H1 (cell line): ENCODE measurements around the gene ADRA2A. TPM values are rescaled to one million over a fixed set of nuclear protein-coding genes. Genes with fewer than 3 reads are reported as not detected.

ENCODE experiments used
- CTCF ChIA-PET: fragments of 300-600 bp; sonication (Branson Sonifier 250); formaldehyde crosslinking; loops from one replicate; lab custom pipeline; 2021; ENCODE audit not compliant: partially characterized antibody; lab: Charles Lee
- POLR2A ChIA-PET: fragments of 300-600 bp; sonication (Branson Sonifier 250); formaldehyde crosslinking; loops from one replicate; lab custom pipeline; 2021; ENCODE audit warnings: inconsistent platforms; ENCODE audit not compliant: partially characterized antibody; lab: Charles Lee
- DNase-seq, 2 experiments: peaks; one replicate each; pipeline versions ENCODE4 v3.0.0 to v3.0.0-alpha.2; 2010 to 2022; ENCODE audit warnings: low spot score in 2 of 2, low read depth in 1 of 2, mixed read lengths in 1 of 2
- FAIRE-seq: peaks from 2 replicates; lab custom pipeline; 2011; peaks lifted over from hg19 to GRCh38; lab: Jason Lieb, UNC
- H2AFZ ChIP-seq: 2 replicates; pipeline ENCODE4 v1.8.1; 2012; ENCODE audit warnings: low read length, inconsistent platforms
- H2AK5ac ChIP-seq: 2 replicates; pipeline ENCODE4 v1.6.1; 2013; ENCODE audit warnings: low read depth, low read length
- H2BK120ac ChIP-seq: replicated peaks from 2 replicates; pipeline ENCODE3; 2013; ENCODE audit warnings: low read depth, low read length, inconsistent platforms
- H2BK12ac ChIP-seq: 2 replicates; pipeline ENCODE4 v1.6.1; 2013; ENCODE audit warnings: low read depth, low read length
- H2BK15ac ChIP-seq: 2 replicates; pipeline ENCODE4 v1.6.1; 2013; ENCODE audit warnings: low read length
- H2BK20ac ChIP-seq: 2 replicates; pipeline ENCODE4 v1.6.1; 2013; ENCODE audit warnings: low read length
- H2BK5ac ChIP-seq: 2 replicates; pipeline ENCODE4 v1.6.1; 2013; ENCODE audit warnings: low read depth, low read length
- H3K14ac ChIP-seq: 2 replicates; pipeline ENCODE4 v1.6.1; 2013; ENCODE audit warnings: inconsistent platforms; ENCODE audit not compliant: insufficient read length
- H3K18ac ChIP-seq: 2 replicates; pipeline ENCODE4 v1.6.1; 2013; ENCODE audit warnings: low read length; ENCODE audit errors: extremely low read depth
- H3K23ac ChIP-seq: 2 replicates; pipeline ENCODE4 v1.6.1; 2013; ENCODE audit warnings: inconsistent platforms; ENCODE audit not compliant: insufficient read length
- H3K23me2 ChIP-seq: 2 replicates; pipeline ENCODE4 v1.6.1; 2013; ENCODE audit warnings: low read depth, low read length
- H3K27ac ChIP-seq: 2 replicates; pipeline ENCODE4 v1.6.1; 2011; ENCODE audit warnings: low read depth, low read length, inconsistent platforms
- H3K27me3 ChIP-seq, 4 experiments: replicated peaks in 1 of 4; 1 replicate in 1 of 4; 2 replicates in 3 of 4; pipeline versions ENCODE4 v1.6.1 to v1.8.1; 2011 to 2013; ENCODE audit warnings: low read length in 3 of 4, mild to moderate bottlenecking in 3 of 4, inconsistent platforms in 2 of 4, mixed read lengths in 2 of 4, moderate library complexity in 1 of 4; ENCODE audit not compliant: control insufficient read depth in 3 of 4, insufficient read depth in 3 of 4; ENCODE audit errors: extremely low read depth in 1 of 4
- H3K36me3 ChIP-seq, 4 experiments: 2 replicates each; pipeline versions ENCODE4 v1.6.1 to v1.8.1; 2011 to 2013; ENCODE audit warnings: mild to moderate bottlenecking in 4 of 4, low read length in 3 of 4, moderate library complexity in 2 of 4, control low read depth in 1 of 4, inconsistent platforms in 1 of 4; ENCODE audit not compliant: insufficient read depth in 4 of 4, control insufficient read depth in 2 of 4
- H3K4ac ChIP-seq: replicated peaks from 2 replicates; pipeline ENCODE3; 2013; ENCODE audit warnings: low read length, low read depth, mixed read lengths, inconsistent platforms; ENCODE audit not compliant: insufficient read length
- H3K4me1 ChIP-seq, 4 experiments: replicated peaks in 1 of 4; 1 replicate in 1 of 4; 2 replicates in 3 of 4; pipeline versions ENCODE4 v1.6.1 to v1.8.1; 2011 to 2013; ENCODE audit warnings: low read length in 3 of 4, inconsistent platforms in 2 of 4, mixed read lengths in 1 of 4; ENCODE audit not compliant: insufficient read depth in 4 of 4, control insufficient read depth in 3 of 4
- H3K4me2 ChIP-seq, 2 experiments: 2 replicates each; pipeline versions ENCODE4 v1.6.1 to v1.8.1; 2011 to 2013; ENCODE audit warnings: low read depth in 2 of 2, low read length in 2 of 2, control low read depth in 1 of 2, inconsistent platforms in 1 of 2, mild to moderate bottlenecking in 1 of 2; ENCODE audit not compliant: insufficient read depth in 1 of 2
- H3K4me3 ChIP-seq, 4 experiments: fragments of 200-600, 300-600 bp in 1 of 4; sonication (generic), shearing (Covaris generic), sonication (Bioruptor Twin) in 1 of 4; 2 replicates each; pipeline versions ENCODE4 v1.5.1 to v1.8.1; 2011 to 2016; ENCODE audit warnings: low read length in 4 of 4, low read depth in 3 of 4, control low read depth in 2 of 4, inconsistent platforms in 2 of 4, mild to moderate bottlenecking in 2 of 4, mixed read lengths in 1 of 4, moderate library complexity in 1 of 4; ENCODE audit not compliant: insufficient read depth in 2 of 4; ENCODE audit errors: extremely low read depth in 1 of 4
- H3K56ac ChIP-seq: replicated peaks from 2 replicates; pipeline ENCODE3; 2013; ENCODE audit warnings: low read depth, mild to moderate bottlenecking, mixed read lengths, low read length, inconsistent platforms; ENCODE audit not compliant: insufficient read length
- H3K79me1 ChIP-seq: 2 replicates; pipeline ENCODE4 v1.6.1; 2013; ENCODE audit warnings: low read depth, low read length, control low read depth
- H3K79me2 ChIP-seq, 2 experiments: 2 replicates each; pipeline versions ENCODE4 v1.6.1 to v1.8.1; 2012 to 2013; ENCODE audit warnings: low read length in 2 of 2, mild to moderate bottlenecking in 2 of 2, inconsistent platforms in 1 of 2; ENCODE audit not compliant: insufficient read depth in 2 of 2, control insufficient read depth in 1 of 2
- H3K9ac ChIP-seq, 4 experiments: replicated peaks in 1 of 4; 1 replicate in 1 of 4; 2 replicates in 3 of 4; pipeline versions ENCODE4 v1.6.1 to v1.8.1; 2011 to 2013; ENCODE audit warnings: low read depth in 3 of 4, low read length in 3 of 4, control low read depth in 2 of 4, mild to moderate bottlenecking in 2 of 4, moderate library complexity in 2 of 4, inconsistent platforms in 1 of 4; ENCODE audit errors: extremely low read depth in 1 of 4
- H3K9me3 ChIP-seq, 2 experiments: 2 replicates each; pipeline versions ENCODE4 v1.6.1 to v1.8.1; 2012 to 2013; ENCODE audit warnings: mild to moderate bottlenecking in 2 of 2, moderate library complexity in 2 of 2, control low read depth in 1 of 2, inconsistent platforms in 1 of 2, low read depth in 1 of 2, low read length in 1 of 2, mixed read lengths in 1 of 2; ENCODE audit not compliant: insufficient read depth in 2 of 2
- H4K20me1 ChIP-seq, 2 experiments: replicated peaks in 1 of 2; 2 replicates each; pipeline versions ENCODE3 to v1.8.1; 2011 to 2013; ENCODE audit warnings: inconsistent platforms in 2 of 2, low read length in 2 of 2, mild to moderate bottlenecking in 1 of 2; ENCODE audit not compliant: insufficient read depth in 2 of 2, control insufficient read depth in 1 of 2
- H4K5ac ChIP-seq: 2 replicates; pipeline ENCODE4 v1.6.1; 2013; ENCODE audit warnings: low read length, low read depth, mixed read lengths, inconsistent platforms; ENCODE audit not compliant: insufficient read length
- H4K8ac ChIP-seq: 2 replicates; pipeline ENCODE4 v1.8.0; 2013; ENCODE audit warnings: mild to moderate bottlenecking, moderate library complexity, low read length, inconsistent platforms; ENCODE audit not compliant: insufficient read depth; ENCODE audit errors: extremely low read depth
- H4K91ac ChIP-seq: replicated peaks from 2 replicates; pipeline ENCODE3; 2013; ENCODE audit warnings: low read length, mixed read lengths, inconsistent platforms; ENCODE audit not compliant: insufficient read length
- HDAC2 ChIP-seq, 2 experiments: fragments of 300-600 bp in 1 of 2; sonication (generic) in 1 of 2; IDR thresholded peaks; 2 replicates each; pipeline ENCODE4 v1.6.1; 2011 to 2012; ENCODE audit warnings: low read depth in 2 of 2, low read length in 2 of 2, mild to moderate bottlenecking in 2 of 2, moderate library complexity in 2 of 2, borderline replicate concordance in 1 of 2, inconsistent platforms in 1 of 2
- NANOG ChIP-seq: IDR thresholded peaks from 2 replicates; pipeline ENCODE4 v1.6.1; 2011; ENCODE audit warnings: low read length, low read depth, mild to moderate bottlenecking, inconsistent platforms; ENCODE audit not compliant: insufficient read depth, poor library complexity, severe bottlenecking
- PHF8 ChIP-seq: fragments of 200-600 bp; sonication (generic); conservative IDR thresholded peaks from 2 replicates; pipeline ENCODE4 v1.7.1; 2012; ENCODE audit warnings: low read depth, mild to moderate bottlenecking, inconsistent platforms, low read length, moderate library complexity
- POLR2A ChIP-seq, 2 experiments: IDR thresholded peaks; 1 replicate in 1 of 2; 2 replicates in 1 of 2; pipeline ENCODE4 v1.6.1; 2011; ENCODE audit warnings: low read depth in 2 of 2, low read length in 2 of 2, mild to moderate bottlenecking in 2 of 2; ENCODE audit errors: control extremely low read depth in 1 of 2
- RBBP5 ChIP-seq: IDR thresholded peaks from 2 replicates; pipeline ENCODE4 v1.7.1; 2012; ENCODE audit warnings: low read depth, mild to moderate bottlenecking, inconsistent platforms, low read length, moderate library complexity, borderline replicate concordance
- SIX5 ChIP-seq: IDR thresholded peaks from 2 replicates; pipeline ENCODE4 v1.6.1; 2011; ENCODE audit warnings: mild to moderate bottlenecking, low read depth, low read length
- polyA plus RNA-seq, 7 experiments: library from polyadenylated mRNA; depleted of rRNA in 3 of 7; stranded (reverse) in 5 of 7; unstranded in 2 of 7; fragments of >200 nt in 5 of 7; fragments of 200-250 nt in 2 of 7; gene quantifications; 1 replicate in 5 of 7; 2 replicates in 1 of 7; 4 replicates in 1 of 7; pipeline versions ENCODE4 v1.2.1 to v1.2.3, GENCODE V29; 2011 to 2013; ENCODE audit warnings: missing spikeins in 2 of 7, mixed read lengths in 2 of 7
- total RNA-seq: library from RNA; stranded (reverse); fragmentation: NEBNext Ultra II Directional; extraction: Animal tissue kit (Norgen Biotek cat#: 25700); gene quantifications from 2 replicates; pipeline ENCODE4 v1.2.1, GENCODE V29; 2021

ADRA2A gene
- total and polyA plus RNA-seq, 2 of the 8 experiments (the other 6 are each of a cell fraction or from before 2014, with no cell fraction given) = 5.9 to 6.2 TPM

DNA sequence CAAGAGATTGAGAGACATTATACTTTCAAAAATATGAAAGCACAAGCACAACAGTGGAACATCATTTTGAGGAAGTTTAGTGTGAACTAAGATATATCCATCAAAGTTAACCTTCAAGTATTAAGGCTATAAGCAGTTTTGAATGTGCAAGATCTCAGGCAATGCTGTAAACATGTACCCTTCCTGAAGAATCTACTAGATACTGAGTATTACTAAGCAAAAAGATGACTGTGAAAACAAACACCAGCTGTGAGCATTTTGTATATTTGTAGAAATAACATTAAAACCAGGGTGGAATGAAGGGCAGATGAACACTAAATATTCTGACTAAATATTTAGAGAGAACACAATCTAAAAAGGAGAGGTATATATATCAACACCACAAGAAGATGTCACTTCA is 41.3 kb upstream of the ADRA2A start:
- Histone ChIP-seq H4K91ac (no peak overlapping the region), H2BK120ac (no peak overlapping the region), H2BK15ac (no peak overlapping the region), H4K20me1 (no peaks in the 10 kb centered on the region), H4K5ac (no peak overlapping the region), H3K23ac (no peak overlapping the region), H2AK5ac (no peak overlapping the region), H2BK5ac (no peak overlapping the region), H3K27me3 (no peaks in the 10 kb centered on the region), H3K18ac (no peak overlapping the region), H3K9ac (no peak overlapping the region), H3K4ac (no peak overlapping the region), H3K9me3 (peaks cover 0 to 9% of the 10 kb centered on the region in 2 experiments; a peak in 2 of 4 replicates), H2AFZ (no peak overlapping the region), H4K8ac (no peak overlapping the region), H3K79me1 (no peaks in the 10 kb centered on the region), H3K27ac (no peak overlapping the region), H3K23me2 (no peaks in the 10 kb centered on the region), H3K4me2 (no peak overlapping the region), H3K4me3 (no peak overlapping the region), H3K79me2 (no peaks in the 10 kb centered on the region), H3K36me3 (peaks cover 0 to 2% (median 0%) of the 10 kb centered on the region in 4 experiments; a peak in 1 of 8 replicates), H3K56ac (no peak overlapping the region), H3K14ac (no peak overlapping the region), H2BK12ac (no peak overlapping the region), H3K4me1 (no peaks in the 10 kb centered on the region), H2BK20ac (no peak overlapping the region)
- FAIRE-seq = no peak
- no peak for DNase-seq
- ChIA-PET POLR2A (no interaction called here), CTCF (interaction anchor here (1.4 kb wide), 1 partner anchor 182 kb away, joined by 3 read pairs; no protein-coding TSS in a partner anchor)
- no peak for TF ChIP-seq SIX5
- no peak for TF ChIP-seq POLR2A (IDR thresholded peaks at IDR 0.05; ENCODE audit: control extremely low read depth in 1 of 2, low read depth in 2 of 2, low read length in 2 of 2)
- TF ChIP-seq HDAC2 (IDR thresholded peaks at IDR 0.05; ENCODE audit: borderline replicate concordance in 1 of 2, low read depth in 2 of 2, low read length in 2 of 2) = no peak
- no peak for TF ChIP-seq PHF8
- TF ChIP-seq RBBP5 = no peak
- TF ChIP-seq NANOG = no peak
